Measurements from ENCODE around the gene MRFAP1L1. TPM values are rescaled to one million over a fixed set of nuclear protein-coding genes. Genes with fewer than 3 reads are reported as not detected.
A peak's percentile ranks its signal among the peaks of the same experiment; 100 is the strongest.

Gene MRFAP1L1
- total and polyA plus RNA-seq, 2 experiments from 2014 or later, result 43.9 to 44.1 TPM

GRCh38 chr4:6663596-6664393 lies 45.9 kb downstream of the MRFAP1L1 start:
- no peaks in the 10 kb centered on the region for H4K20me1 ChIP-seq (ENCODE audit: insufficient read depth)
- H3K27me3 ChIP-seq (replicated peaks; ENCODE audit: insufficient read depth), result no peaks in the 10 kb centered on the region
- H3K27ac ChIP-seq, result no peak overlapping the region
- DNase-seq, result peak; percentile 35
- peak overlapping the region; percentile 43 for H3K4me2 ChIP-seq (ENCODE audit: unreplicated experiment)
- peak overlapping the region; percentile 44 for H3K4me3 ChIP-seq
- H3K36me3 ChIP-seq (ENCODE audit: low read depth), result no peaks in the 10 kb centered on the region
- H3F3A ChIP-seq (ENCODE audit: insufficient read depth), result peaks cover 2% of the 10 kb centered on the region; the same call in 1 of the 2 replicates
- TF ChIP-seq EZH2phosphoT487 (IDR thresholded peaks at IDR 0.05; ENCODE audit: insufficient read depth, low read depth) (no peak), EZH2 (IDR thresholded peaks at IDR 0.05; ENCODE audit: insufficient read depth, poor library complexity, severe bottlenecking) (no peak)
- no peak overlapping the region for H3K9ac ChIP-seq
- peak overlapping the region; percentile 47 for H2AFZ ChIP-seq
- H3K9me2 ChIP-seq (ENCODE audit: insufficient read depth), result no peaks in the 10 kb centered on the region
- in situ Hi-C loops (cut with MboI), result no loop called here
- WGBS, 2 experiments (ENCODE audit: low coverage in 1 of 2, low lambda C conversion rate in 2 of 2, missing lambda C conversion rate in 2 of 2), result 10 to 11% methylated on average over 50 to 53 of the region's 55 CpGs
- H3K79me2 ChIP-seq (ENCODE audit: insufficient read depth), result no peaks in the 10 kb centered on the region
- H3K9me3 ChIP-seq (ENCODE audit: low read depth), result no peaks in the 10 kb centered on the region
- peaks cover 7% of the 10 kb centered on the region; the same call in 1 of the 2 replicates for H3K4me1 ChIP-seq (ENCODE audit: insufficient read depth)

GRCh38 chr4:6662591-6662990 lies 47.1 kb downstream of the MRFAP1L1 start:
- no peak overlapping the region for H3K4me3 ChIP-seq
- no peak overlapping the region for H3K4me2 ChIP-seq (ENCODE audit: unreplicated experiment)
- H3K4me1 ChIP-seq (ENCODE audit: insufficient read depth), result peaks cover 7% of the 10 kb centered on the region; the same call in 1 of the 2 replicates
- in situ Hi-C loops (cut with MboI), result no loop called here
- H3K36me3 ChIP-seq (ENCODE audit: low read depth), result no peaks in the 10 kb centered on the region
- no peaks in the 10 kb centered on the region for H3K9me2 ChIP-seq (ENCODE audit: insufficient read depth)
- H2AFZ ChIP-seq, result no peak overlapping the region
- no peaks in the 10 kb centered on the region for H3K79me2 ChIP-seq (ENCODE audit: insufficient read depth)
- no peak for TF ChIP-seq EZH2 (IDR thresholded peaks at IDR 0.05; ENCODE audit: insufficient read depth, poor library complexity, severe bottlenecking)
- TF ChIP-seq EZH2phosphoT487 (IDR thresholded peaks at IDR 0.05; ENCODE audit: insufficient read depth, low read depth), result no peak
- no peaks in the 10 kb centered on the region for H3K27me3 ChIP-seq (replicated peaks; ENCODE audit: insufficient read depth)
- no peak overlapping the region for H3K9ac ChIP-seq
- no peaks in the 10 kb centered on the region for H4K20me1 ChIP-seq (ENCODE audit: insufficient read depth)
- 49 to 50% methylated on average over 3 of the region's 3 CpGs for WGBS, 2 experiments (ENCODE audit: low coverage in 1 of 2, low lambda C conversion rate in 2 of 2, missing lambda C conversion rate in 2 of 2)
- H3K27ac ChIP-seq, result no peak overlapping the region
- no peaks in the 10 kb centered on the region for H3K9me3 ChIP-seq (ENCODE audit: low read depth)
- DNase-seq, result no peak
- H3F3A ChIP-seq (ENCODE audit: insufficient read depth), result no peaks in the 10 kb centered on the region

GRCh38 chr4:6660430-6660829 lies 49.2 kb downstream of the MRFAP1L1 start:
- no peaks in the 10 kb centered on the region for H4K20me1 ChIP-seq (ENCODE audit: insufficient read depth)
- WGBS, 2 experiments (ENCODE audit: low coverage in 1 of 2, low lambda C conversion rate in 2 of 2, missing lambda C conversion rate in 2 of 2), result 66 to 85% methylated on average over 2 to 3 of the region's 3 CpGs
- H3K27ac ChIP-seq, result no peak overlapping the region
- no peaks in the 10 kb centered on the region for H3K79me2 ChIP-seq (ENCODE audit: insufficient read depth)
- H3K9me2 ChIP-seq (ENCODE audit: insufficient read depth), result no peaks in the 10 kb centered on the region
- no peak overlapping the region for H2AFZ ChIP-seq
- DNase-seq, result no peak
- no peak overlapping the region for H3K4me2 ChIP-seq (ENCODE audit: unreplicated experiment)
- no peaks in the 10 kb centered on the region for H3K36me3 ChIP-seq (ENCODE audit: low read depth)
- in situ Hi-C loops (cut with MboI), result no loop called here
- peaks cover 7% of the 10 kb centered on the region; the same call in 1 of the 2 replicates for H3K4me1 ChIP-seq (ENCODE audit: insufficient read depth)
- no peaks in the 10 kb centered on the region for H3K27me3 ChIP-seq (replicated peaks; ENCODE audit: insufficient read depth)
- no peak overlapping the region for H3K4me3 ChIP-seq
- H3K9me3 ChIP-seq (ENCODE audit: low read depth), result no peaks in the 10 kb centered on the region
- TF ChIP-seq EZH2 (IDR thresholded peaks at IDR 0.05; ENCODE audit: insufficient read depth, poor library complexity, severe bottlenecking), result no peak
- TF ChIP-seq EZH2phosphoT487 (IDR thresholded peaks at IDR 0.05; ENCODE audit: insufficient read depth, low read depth), result no peak
- no peak overlapping the region for H3K9ac ChIP-seq
- no peaks in the 10 kb centered on the region for H3F3A ChIP-seq (ENCODE audit: insufficient read depth)

- Histone ChIP-seq H3K9me3 (ENCODE audit: low read depth) (no peaks in the 10 kb centered on the region), H3K9ac (no peak overlapping the region), H3K9me2 (ENCODE audit: insufficient read depth) (no peaks in the 10 kb centered on the region), H2AFZ (no peak overlapping the region), H3K4me3 (no peak overlapping the region), H3K36me3 (ENCODE audit: low read depth) (no peaks in the 10 kb centered on the region), H3K4me1 (ENCODE audit: insufficient read depth) (peaks cover 7% of the 10 kb centered on the region; the same call in 1 of the 2 replicates), H4K20me1 (ENCODE audit: insufficient read depth) (no peaks in the 10 kb centered on the region), H3K4me2 (ENCODE audit: unreplicated experiment) (no peak overlapping the region), H3F3A (ENCODE audit: insufficient read depth) (no peaks in the 10 kb centered on the region), H3K27me3 (replicated peaks; ENCODE audit: insufficient read depth) (no peaks in the 10 kb centered on the region), H3K27ac (no peak overlapping the region), H3K79me2 (ENCODE audit: insufficient read depth) (no peaks in the 10 kb centered on the region)
- TF ChIP-seq EZH2 (IDR thresholded peaks at IDR 0.05; ENCODE audit: insufficient read depth, poor library complexity, severe bottlenecking), result no peak
- no peak for TF ChIP-seq EZH2phosphoT487 (IDR thresholded peaks at IDR 0.05; ENCODE audit: insufficient read depth, low read depth)
- in situ Hi-C loops (cut with MboI), result no loop called here
- no peak for DNase-seq
- WGBS, 2 experiments (ENCODE audit: low coverage in 1 of 2, low lambda C conversion rate in 2 of 2, missing lambda C conversion rate in 2 of 2), result 77 to 91% methylated on average over 2 of the region's 2 CpGs
Measured at GRCh38 chr4:6659897-6660296, 49.8 kb downstream of the MRFAP1L1 start.
